Hepatocyte (in vitro differentiated cells): ENCODE results near the gene LRRC14B. TPM values are rescaled to one million over a fixed set of nuclear protein-coding genes. Genes with fewer than 3 reads are reported as not detected.
"Not testable (repeated sequence)": the region's sequence is repeated elsewhere in the genome, so short reads cannot be mapped to it uniquely, and the experiment has no call there.

Source experiments
- DNase-seq: peaks from one replicate; pipeline ENCODE4 v3.0.0-alpha.2; 2016; ENCODE audit warnings: low spot score
- H2AFZ ChIP-seq: fragments of 200-600 bp; sonication (generic); 2 replicates; pipeline ENCODE4 v1.6.0; 2016; ENCODE audit warnings: antibody characterized with exemption, mild to moderate bottlenecking
- H3K27ac ChIP-seq: fragments of 200-600 bp; sonication (generic); 2 replicates; pipeline ENCODE4 v1.5.1; 2016; ENCODE audit warnings: mild to moderate bottlenecking
- H3K27me3 ChIP-seq: fragments of 200-600 bp; sonication (generic); 2 replicates; pipeline ENCODE4 v1.6.1; 2016
- H3K36me3 ChIP-seq: fragments of 200-600 bp; sonication (generic); replicated peaks from 2 replicates; pipeline ENCODE4 v1.5.1; 2016; ENCODE audit warnings: low read depth; ENCODE audit not compliant: insufficient read depth
- H3K4me1 ChIP-seq: fragments of 200-600 bp; sonication (generic); 2 replicates; pipeline ENCODE4 v1.5.1; 2016; ENCODE audit warnings: mild to moderate bottlenecking, moderate library complexity; ENCODE audit not compliant: insufficient read depth
- H3K4me2 ChIP-seq: fragments of 200-600 bp; sonication (generic); 2 replicates; pipeline ENCODE4 v1.6.0; 2016
- H3K4me3 ChIP-seq: fragments of 200-600 bp; sonication (generic); 2 replicates; pipeline ENCODE4 v1.5.1; 2016; ENCODE audit warnings: mild to moderate bottlenecking
- H3K79me2 ChIP-seq: fragments of 200-600 bp; sonication (generic); 2 replicates; pipeline ENCODE4 v1.6.0; 2017; ENCODE audit warnings: mild to moderate bottlenecking
- H3K9me2 ChIP-seq: fragments of 200-600 bp; sonication (generic); replicated peaks from 2 replicates; pipeline ENCODE4 v1.6.0; 2017; ENCODE audit warnings: mild to moderate bottlenecking; ENCODE audit not compliant: insufficient read depth
- H3K9me3 ChIP-seq: fragments of 200-600 bp; sonication (generic); 2 replicates; pipeline ENCODE4 v1.5.1; 2016; ENCODE audit warnings: low read depth, mild to moderate bottlenecking
- H4K20me1 ChIP-seq: fragments of 200-600 bp; sonication (generic); 2 replicates; pipeline ENCODE4 v1.6.0; 2016; ENCODE audit warnings: mild to moderate bottlenecking; ENCODE audit not compliant: insufficient read depth, poor library complexity, severe bottlenecking
- CTCF ChIP-seq: fragments of 200-600 bp; sonication (generic); IDR thresholded peaks from 2 replicates; pipeline ENCODE4 v1.5.1; 2016; ENCODE audit warnings: antibody characterized with exemption, mild to moderate bottlenecking; ENCODE audit not compliant: poor library complexity
- EZH2 ChIP-seq: fragments of 200-600 bp; sonication (generic); IDR thresholded peaks from 2 replicates; pipeline ENCODE4 v1.6.1; 2016; ENCODE audit warnings: antibody characterized with exemption, mild to moderate bottlenecking, borderline replicate concordance
- EZH2phosphoT487 ChIP-seq: fragments of 200-600 bp; sonication (generic); IDR thresholded peaks from one replicate; pipeline ENCODE4 v1.6.1; 2018; ENCODE audit warnings: antibody characterized with exemption, mild to moderate bottlenecking, low read depth, moderate library complexity; ENCODE audit not compliant: unreplicated experiment, severe bottlenecking
- WGBS: methylation state at CpG from one replicate; pipeline ENCODE4 v1.1.6; 2016; ENCODE audit warnings: low lambda C conversion rate; ENCODE audit errors: missing lambda C conversion rate; 5-methylcytosine and 5-hydroxymethylcytosine counted together
- polyA plus RNA-seq: library from polyadenylated mRNA; unstranded; fragments of >200 nt; fragmentation: Nextera tagmentation; extraction: Ambion mirVana; gene quantifications from 2 replicates; pipeline ENCODE4 v1.2.1, GENCODE V29; 2016
- total RNA-seq: library from RNA; depleted of rRNA; stranded (reverse); fragments of >200 nt; gene quantifications from 2 replicates; pipeline ENCODE4 v1.2.3, GENCODE V29; 2014

The LRRC14B gene
- total and polyA plus RNA-seq, 2 experiments from 2014 or later, result 0.18 TPM; not detected in 1

- TF ChIP-seq CTCF (no peak), EZH2 (no peak), EZH2phosphoT487 (no peak)
- Histone ChIP-seq H3K4me3 (no peak overlapping the region), H3K79me2 (no peaks in the 10 kb centered on the region), H3K36me3 (no peaks in the 10 kb centered on the region), H2AFZ (no peak overlapping the region), H3K27ac (no peak overlapping the region), H3K9me2 (no peaks in the 10 kb centered on the region), H3K4me1 (no peaks in the 10 kb centered on the region), H3K4me2 (no peak overlapping the region), H3K27me3 (no peaks in the 10 kb centered on the region), H4K20me1 (no peaks in the 10 kb centered on the region), H3K9me3 (no peaks in the 10 kb centered on the region)
- DNase-seq, result no peak
- 96% methylated on average over 35 of the region's 36 CpGs for WGBS
These were observed 3.4 kb downstream of the LRRC14B start for GRCh38 chr5:194603-195209.

DNA sequence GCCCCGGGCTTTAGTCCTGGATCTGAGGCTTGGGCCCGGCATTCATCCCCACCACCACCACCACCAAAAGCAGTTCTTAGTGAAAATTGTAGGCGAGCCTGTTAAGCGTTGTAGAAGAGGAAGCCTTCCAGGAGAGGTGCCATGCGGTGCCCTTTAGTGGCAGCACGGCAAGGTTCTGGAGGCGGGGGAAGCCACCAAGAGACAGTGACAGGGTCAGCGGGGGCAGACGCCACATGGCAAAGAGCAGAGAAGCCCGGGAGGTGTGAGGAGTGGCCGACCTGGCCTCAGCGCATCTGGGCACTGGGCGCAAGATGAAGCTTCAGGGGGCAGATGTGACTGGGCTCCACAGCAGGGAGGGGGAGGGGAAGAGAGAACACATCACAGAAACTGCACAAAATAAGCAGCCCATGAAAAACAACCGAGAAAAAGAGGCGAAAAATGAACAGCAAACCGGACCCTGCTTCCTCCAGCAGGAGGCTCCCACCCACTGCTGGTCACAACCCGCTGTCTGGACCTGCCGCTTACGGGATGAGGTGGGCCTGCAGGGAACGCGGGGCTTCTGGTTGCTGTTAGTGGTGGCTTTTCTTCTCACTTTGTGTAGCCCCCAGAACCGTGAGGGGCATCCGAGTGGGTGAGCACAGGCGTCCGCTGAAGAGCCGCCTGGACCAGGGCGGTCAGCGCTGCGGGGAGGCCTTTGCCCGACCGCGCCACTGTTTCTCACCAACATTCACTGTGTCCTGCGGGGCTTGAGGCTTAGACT is 4.3 kb downstream of the LRRC14B start:
- H3K4me2 ChIP-seq, result no peak overlapping the region
- no peak overlapping the region for H3K4me3 ChIP-seq
- no peaks in the 10 kb centered on the region for H3K9me2 ChIP-seq
- H4K20me1 ChIP-seq, result no peaks in the 10 kb centered on the region
- H3K79me2 ChIP-seq, result no peaks in the 10 kb centered on the region
- DNase-seq, result no peak
- no peaks in the 10 kb centered on the region for H3K4me1 ChIP-seq
- WGBS, result 91% methylated on average over 32 of the region's 33 CpGs
- no peaks in the 10 kb centered on the region for H3K27me3 ChIP-seq
- H3K36me3 ChIP-seq, result no peaks in the 10 kb centered on the region
- no peaks in the 10 kb centered on the region for H3K9me3 ChIP-seq
- TF ChIP-seq EZH2, result no peak
- TF ChIP-seq EZH2phosphoT487, result no peak
- no peak for TF ChIP-seq CTCF
- no peak overlapping the region for H2AFZ ChIP-seq
- no peak overlapping the region for H3K27ac ChIP-seq

DNA sequence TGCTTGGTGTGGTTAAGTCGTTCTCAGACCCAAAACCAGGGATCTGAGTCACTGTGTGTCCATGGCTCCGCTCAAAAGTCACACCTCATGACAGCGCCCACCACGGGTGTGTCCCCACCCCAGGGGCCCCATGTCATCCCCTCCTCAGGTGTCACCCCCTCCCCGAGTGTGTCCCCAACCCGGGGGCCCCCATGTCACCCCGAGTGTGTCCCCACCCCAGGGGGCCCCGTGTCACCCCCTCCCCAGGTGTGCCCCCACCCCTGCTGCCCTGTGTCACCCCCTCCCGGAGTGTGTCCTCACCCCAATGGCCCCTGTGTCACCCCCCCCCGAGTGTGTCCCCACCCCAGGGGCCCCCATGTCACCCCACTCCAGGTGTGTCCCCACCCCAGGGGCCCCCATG is 5.1 kb downstream of the LRRC14B start:
- Histone ChIP-seq H2AFZ (no peak overlapping the region), H3K4me3 (no peak overlapping the region), H3K4me2 (no peak overlapping the region), H4K20me1 (no peaks in the 10 kb centered on the region), H3K4me1 (no peaks in the 10 kb centered on the region), H3K9me2 (no peaks in the 10 kb centered on the region), H3K79me2 (no peaks in the 10 kb centered on the region), H3K27ac (no peak overlapping the region), H3K9me3 (no peaks in the 10 kb centered on the region), H3K36me3 (no peaks in the 10 kb centered on the region), H3K27me3 (no peaks in the 10 kb centered on the region)
- DNase-seq, result no peak
- 81% methylated on average over 3 of the region's 10 CpGs for WGBS
- TF ChIP-seq CTCF (no peak), EZH2phosphoT487 (no peak), EZH2 (no peak)

GRCh38 chr5:197031-197430 is 5.7 kb downstream of the LRRC14B start:
- not testable (repeated sequence) for H3K9me3 ChIP-seq, H3K27ac ChIP-seq, H3K27me3 ChIP-seq, H4K20me1 ChIP-seq, H3K79me2 ChIP-seq, H3K4me2 ChIP-seq, H3K4me1 ChIP-seq, H2AFZ ChIP-seq, H3K36me3 ChIP-seq, DNase-seq, H3K4me3 ChIP-seq, H3K9me2 ChIP-seq
- 69% methylated on average over 18 of the region's 18 CpGs for WGBS
